Fibroblast of lung (primary cell): ENCODE data around the gene KLK11.

Experiments
- EZH2 ChIP-seq: IDR thresholded peaks from 2 replicates; pipeline ENCODE4 v1.5.1; 2012; ENCODE audit warnings: low read length, control low read depth, mild to moderate bottlenecking; ENCODE audit errors: missing control alignments
- TF ChIP-seq, protein P1 (sequence below), 2 donors: IDR thresholded peaks in 1 of 2; conservative IDR thresholded peaks in 1 of 2; 1 replicate in 1 of 2; 2 replicates in 1 of 2; pipeline ENCODE4 v1.5.1; 2011 to 2012; ENCODE audit warnings: low read length in 2 of 2, control low read depth in 1 of 2, inconsistent platforms in 1 of 2, low read depth in 1 of 2, mild to moderate bottlenecking in 1 of 2

DNA sequence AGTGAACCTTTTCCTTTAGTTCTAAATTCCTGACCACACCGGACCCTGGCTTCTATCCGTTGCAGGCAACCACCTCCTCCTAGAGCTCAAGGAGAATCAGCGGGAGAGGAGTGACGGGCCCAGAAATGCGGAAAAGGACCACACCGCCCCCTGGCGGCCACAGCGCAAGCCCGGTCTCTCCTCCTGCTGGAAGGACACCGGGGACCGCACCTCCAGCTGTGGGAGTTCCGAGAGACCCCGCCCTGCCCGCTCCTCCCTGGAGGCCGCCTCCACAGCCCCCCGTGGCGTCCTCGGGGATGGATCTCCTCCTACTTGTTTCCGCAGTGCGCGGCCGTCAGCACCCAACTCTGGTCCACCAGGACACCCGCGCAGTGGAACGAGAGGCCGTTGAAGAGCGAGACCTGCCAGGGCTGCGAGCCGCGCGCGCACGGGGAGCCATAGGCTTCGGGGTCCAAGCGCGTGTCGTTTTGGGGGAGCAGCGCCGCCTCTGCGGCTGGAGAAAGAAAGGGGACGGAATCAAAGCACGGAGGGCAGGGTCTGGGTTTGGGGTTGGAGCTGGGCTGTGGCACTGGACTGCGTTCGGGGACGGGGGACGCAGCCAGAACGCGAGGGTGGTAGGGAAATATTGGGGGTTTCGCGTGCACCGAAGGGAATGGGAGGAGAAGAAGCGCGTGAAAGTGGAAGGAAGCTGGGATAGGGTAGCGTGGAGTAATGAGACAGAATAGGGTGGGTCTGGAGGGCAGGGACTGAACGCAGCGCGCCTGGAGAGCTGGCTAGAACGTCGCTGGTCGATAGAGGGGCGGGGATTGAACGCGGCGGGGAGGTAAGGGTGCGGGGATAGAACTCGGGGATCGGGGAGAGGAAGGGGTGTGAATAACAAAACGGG lies 9.4 kb downstream of the KLK11 start:
- TF ChIP-seq, protein P1, sequence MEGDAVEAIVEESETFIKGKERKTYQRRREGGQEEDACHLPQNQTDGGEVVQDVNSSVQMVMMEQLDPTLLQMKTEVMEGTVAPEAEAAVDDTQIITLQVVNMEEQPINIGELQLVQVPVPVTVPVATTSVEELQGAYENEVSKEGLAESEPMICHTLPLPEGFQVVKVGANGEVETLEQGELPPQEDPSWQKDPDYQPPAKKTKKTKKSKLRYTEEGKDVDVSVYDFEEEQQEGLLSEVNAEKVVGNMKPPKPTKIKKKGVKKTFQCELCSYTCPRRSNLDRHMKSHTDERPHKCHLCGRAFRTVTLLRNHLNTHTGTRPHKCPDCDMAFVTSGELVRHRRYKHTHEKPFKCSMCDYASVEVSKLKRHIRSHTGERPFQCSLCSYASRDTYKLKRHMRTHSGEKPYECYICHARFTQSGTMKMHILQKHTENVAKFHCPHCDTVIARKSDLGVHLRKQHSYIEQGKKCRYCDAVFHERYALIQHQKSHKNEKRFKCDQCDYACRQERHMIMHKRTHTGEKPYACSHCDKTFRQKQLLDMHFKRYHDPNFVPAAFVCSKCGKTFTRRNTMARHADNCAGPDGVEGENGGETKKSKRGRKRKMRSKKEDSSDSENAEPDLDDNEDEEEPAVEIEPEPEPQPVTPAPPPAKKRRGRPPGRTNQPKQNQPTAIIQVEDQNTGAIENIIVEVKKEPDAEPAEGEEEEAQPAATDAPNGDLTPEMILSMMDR (conservative IDR thresholded peaks at IDR 0.05 in 1 of 2, IDR thresholded peaks at IDR 0.05 in 1 of 2; ENCODE audit: low read depth in 1 of 2, low read length in 2 of 2) = peak; percentile 36 to 54
- no peak for TF ChIP-seq EZH2
